RWPE2 (cell line): Measurements from ENCODE around the gene DENND2C.

Experiments used
- ATAC-seq: fragments of 200-7000 bp; cut with Tn5 transposase; 3 replicates; pipeline ENCODE4 v1.9.1; 2021; ENCODE audit warnings: low read depth
- DNase-seq: peaks from one replicate; pipeline ENCODE4 v3.0.0-alpha.2; 2020; ENCODE audit warnings: low spot score
- H3K27ac ChIP-seq: fragments of 450-650 bp; 2 replicates; pipeline ENCODE4 v1.5.1; 2017; ENCODE audit warnings: mild to moderate bottlenecking; ENCODE audit not compliant: poor library complexity, severe bottlenecking
- H3K27me3 ChIP-seq: fragments of 250-450 bp; sonication (Bioruptor Pico); 2 replicates; pipeline ENCODE4 v1.5.1; 2021; ENCODE audit warnings: mild to moderate bottlenecking, moderate library complexity; ENCODE audit not compliant: insufficient read depth, poor library complexity, severe bottlenecking
- H3K36me3 ChIP-seq: fragments of 250-450 bp; sonication (Bioruptor Pico); 2 replicates; pipeline ENCODE4 v1.5.1; 2020; ENCODE audit warnings: low read depth, mild to moderate bottlenecking, moderate library complexity
- H3K4me1 ChIP-seq: fragments of 250-450 bp; sonication (Bioruptor Pico); 2 replicates; pipeline ENCODE4 v1.5.1; 2021; ENCODE audit warnings: mild to moderate bottlenecking, moderate library complexity; ENCODE audit not compliant: insufficient read depth, poor library complexity, severe bottlenecking
- H3K4me3 ChIP-seq: fragments of 250-450 bp; sonication (Bioruptor Pico); 2 replicates; pipeline ENCODE4 v1.5.1; 2021; ENCODE audit warnings: mild to moderate bottlenecking, moderate library complexity; ENCODE audit not compliant: severe bottlenecking
- H3K9me3 ChIP-seq: fragments of 250-450 bp; sonication (Bioruptor Pico); 2 replicates; pipeline ENCODE4 v1.5.1; 2021; ENCODE audit warnings: mild to moderate bottlenecking, moderate library complexity; ENCODE audit not compliant: severe bottlenecking
- CTCF ChIP-seq: fragments of 450-650 bp; IDR thresholded peaks from one replicate; pipeline ENCODE4 v1.5.1; 2017; ENCODE audit warnings: mild to moderate bottlenecking, moderate library complexity; ENCODE audit not compliant: poor library complexity, severe bottlenecking

Gene DENND2C

GRCh38 chr1:114549137-114549536 is 120.7 kb downstream of the DENND2C start:
- Histone ChIP-seq H3K9me3 (no peaks in the 10 kb centered on the region), H3K36me3 (no peaks in the 10 kb centered on the region), H3K4me1 (no peaks in the 10 kb centered on the region), H3K27ac (no peak overlapping the region), H3K27me3 (no peaks in the 10 kb centered on the region), H3K4me3 (no peak overlapping the region)
- TF ChIP-seq CTCF = no peak
- DNase-seq (no peak), ATAC-seq (no peak)

GRCh38 chr1:114547076-114547475 is 122.8 kb downstream of the DENND2C start:
- DNase-seq = no peak
- no peak for ATAC-seq
- no peak for TF ChIP-seq CTCF
- H3K4me1 ChIP-seq = no peaks in the 10 kb centered on the region
- H3K27me3 ChIP-seq = no peaks in the 10 kb centered on the region
- no peaks in the 10 kb centered on the region for H3K36me3 ChIP-seq
- no peak overlapping the region for H3K27ac ChIP-seq
- no peak overlapping the region for H3K4me3 ChIP-seq
- no peaks in the 10 kb centered on the region for H3K9me3 ChIP-seq

- DNase-seq (no peak), ATAC-seq (no peak)
- no peak overlapping the region for H3K4me3 ChIP-seq
- no peaks in the 10 kb centered on the region for H3K27me3 ChIP-seq
- H3K36me3 ChIP-seq = no peaks in the 10 kb centered on the region
- TF ChIP-seq CTCF = no peak
- H3K4me1 ChIP-seq = no peaks in the 10 kb centered on the region
- no peaks in the 10 kb centered on the region for H3K9me3 ChIP-seq
- H3K27ac ChIP-seq = no peak overlapping the region
Observed at GRCh38 chr1:114545796-114546195, 124.1 kb downstream of the DENND2C start.

- Histone ChIP-seq H3K27me3 (no peaks in the 10 kb centered on the region), H3K9me3 (no peaks in the 10 kb centered on the region), H3K27ac (no peak overlapping the region), H3K4me3 (no peak overlapping the region), H3K36me3 (no peaks in the 10 kb centered on the region), H3K4me1 (no peaks in the 10 kb centered on the region)
- ATAC-seq = no peak
- TF ChIP-seq CTCF = no peak
- DNase-seq = no peak
Observed at GRCh38 chr1:114545315-114545714, 124.5 kb downstream of the DENND2C start.

- TF ChIP-seq CTCF = no peak
- Histone ChIP-seq H3K4me3 (no peak overlapping the region), H3K9me3 (no peaks in the 10 kb centered on the region), H3K27me3 (no peaks in the 10 kb centered on the region), H3K4me1 (no peaks in the 10 kb centered on the region), H3K27ac (no peak overlapping the region), H3K36me3 (no peaks in the 10 kb centered on the region)
- no peak for DNase-seq
- ATAC-seq = no peak
Observed at GRCh38 chr1:114540821-114541220, 129.0 kb downstream of the DENND2C start.
